Renal cortex interstitium (tissue), 11 donors: Measurements from ENCODE around the gene PTPRN2. TPM values are rescaled to one million over a fixed set of nuclear protein-coding genes. Genes with fewer than 3 reads are reported as not detected.

Experiments
- DNase-seq, 11 donors: peaks; one replicate each; pipeline ENCODE4 v3.0.0-alpha.2; 2013; ENCODE audit warnings: low read depth in 9 of 11, low spot score in 4 of 11; ENCODE audit errors: extremely low read depth in 1 of 11
- polyA plus RNA-seq, 3 donors: library from polyadenylated mRNA; unstranded; fragments of 120-200 nt; gene quantifications; one replicate each; pipeline ENCODE4 v1.2.1, GENCODE V29; 2013; ENCODE audit not compliant: insufficient read length in 3 of 3

The PTPRN2 gene
- polyA plus RNA-seq, 3 donors: 6.0 to 7.7 (median 7.2) TPM

DNA sequence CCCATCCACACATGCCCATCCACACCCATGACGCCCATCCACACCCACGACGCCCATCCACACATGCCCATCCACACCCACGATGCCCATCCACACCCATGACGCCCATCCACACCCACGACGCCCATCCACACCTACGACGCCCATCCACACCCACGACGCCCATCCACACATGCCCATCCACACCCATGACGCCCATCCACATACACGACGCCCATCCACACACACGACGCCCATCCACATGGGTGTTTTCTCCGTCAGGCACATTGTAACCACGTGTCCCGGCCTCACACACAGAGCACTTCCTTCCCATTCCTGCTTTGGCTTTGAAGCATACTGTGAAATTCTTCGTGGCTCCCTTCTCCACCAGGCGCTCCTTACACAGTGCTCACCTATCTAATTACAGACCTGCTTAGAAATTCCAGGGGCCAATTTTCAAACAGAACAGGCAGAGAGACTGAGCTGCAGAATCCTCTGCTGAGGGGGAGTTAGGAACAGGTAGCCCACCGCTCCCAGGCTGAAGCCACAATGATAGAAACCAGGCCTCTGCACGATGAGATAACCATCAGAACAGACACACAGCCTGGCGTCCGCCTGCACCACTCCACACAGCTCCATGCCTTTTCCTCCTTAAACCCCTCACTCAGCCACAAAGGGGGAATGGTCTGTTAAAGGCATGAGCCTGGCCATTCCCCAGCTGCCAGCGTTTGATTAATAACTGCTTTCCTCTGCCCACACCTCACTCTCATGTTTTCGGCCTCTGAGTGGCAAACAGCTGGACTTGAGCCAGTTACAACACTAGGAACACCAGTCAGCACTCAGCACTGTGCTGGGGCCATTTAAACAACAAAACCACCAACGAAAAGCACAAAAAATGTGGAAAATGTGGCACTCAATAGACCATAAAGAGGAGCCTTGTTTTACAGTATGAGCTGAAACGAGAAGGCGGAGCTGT is 501.6 kb downstream of the PTPRN2 start:
- no peak for DNase-seq

DNA sequence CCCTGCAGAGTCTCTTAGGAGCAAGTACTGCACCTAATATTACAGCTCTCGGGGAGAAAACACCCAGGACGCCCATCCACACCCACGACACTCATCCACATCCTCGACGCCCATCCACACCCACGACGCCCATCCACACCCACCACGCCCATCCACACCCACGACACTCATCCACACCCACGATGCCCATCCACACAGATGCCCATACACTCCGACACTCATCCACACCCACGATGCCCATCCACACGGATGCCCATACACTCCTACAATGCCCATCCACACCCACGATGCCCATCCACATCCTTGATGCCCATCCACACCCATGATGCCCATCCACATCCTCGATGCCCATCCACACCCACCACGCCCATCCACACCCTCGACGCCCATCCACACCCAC is 503.1 kb downstream of the PTPRN2 start:
- no peak for DNase-seq

DNA sequence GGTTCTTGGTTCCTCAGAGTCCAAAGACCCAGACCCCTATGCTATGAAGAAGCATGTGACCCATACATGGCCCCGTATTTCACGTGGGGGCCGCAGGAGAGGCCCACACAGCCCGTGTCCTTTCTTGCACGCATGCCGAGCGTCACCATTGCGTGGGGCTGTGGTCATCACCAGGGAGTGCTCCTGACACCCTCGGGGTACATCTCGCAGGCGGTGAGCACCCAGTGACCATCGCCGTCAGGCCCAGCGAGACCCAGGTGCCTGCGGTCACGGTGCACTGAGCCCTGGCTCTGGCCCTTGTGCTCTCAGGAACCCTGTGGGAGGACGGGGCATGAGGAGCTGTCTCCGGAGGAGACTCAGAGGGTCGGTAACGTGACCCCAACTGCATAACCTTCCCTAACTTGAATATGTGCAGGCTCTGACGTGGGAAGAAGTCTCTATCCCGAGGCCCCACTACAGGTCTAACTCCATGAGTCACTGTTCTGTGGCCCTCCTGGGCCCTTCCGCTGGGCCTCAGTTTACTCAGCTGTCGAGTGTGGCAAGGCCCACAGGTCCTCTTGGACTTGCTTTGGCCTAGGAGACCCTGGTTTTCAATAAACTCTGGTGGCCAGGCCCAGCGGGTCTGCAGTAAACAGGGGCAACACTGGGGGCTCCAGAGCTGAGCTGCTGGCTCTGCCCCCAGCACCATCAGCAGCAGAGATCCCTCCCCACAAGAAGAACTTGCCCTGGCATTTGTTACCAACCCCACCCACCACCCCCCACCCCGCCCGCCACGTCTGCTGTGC is 503.9 kb downstream of the PTPRN2 start:
- DNase-seq: no peak

DNA sequence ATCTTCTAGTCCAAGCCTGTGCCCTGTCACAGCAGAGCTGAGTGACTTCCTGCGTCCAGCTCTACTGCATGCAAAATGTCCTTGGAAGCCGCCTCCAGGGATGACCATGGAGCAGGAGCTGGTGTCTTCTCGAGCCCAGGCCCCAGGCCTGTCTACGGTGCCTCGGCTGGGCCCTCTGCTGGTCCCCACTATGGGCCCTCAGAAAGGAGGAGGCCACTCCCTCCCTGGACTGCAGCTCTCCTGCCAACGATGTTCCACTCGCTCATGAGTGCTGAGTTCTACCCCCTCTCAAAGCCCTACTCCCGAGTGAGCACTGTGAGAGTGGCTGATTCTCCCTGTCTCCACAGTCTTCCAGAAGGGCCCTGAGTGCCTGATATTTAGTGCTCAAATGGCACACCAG is 504.9 kb downstream of the PTPRN2 start:
- DNase-seq: no peak

DNA sequence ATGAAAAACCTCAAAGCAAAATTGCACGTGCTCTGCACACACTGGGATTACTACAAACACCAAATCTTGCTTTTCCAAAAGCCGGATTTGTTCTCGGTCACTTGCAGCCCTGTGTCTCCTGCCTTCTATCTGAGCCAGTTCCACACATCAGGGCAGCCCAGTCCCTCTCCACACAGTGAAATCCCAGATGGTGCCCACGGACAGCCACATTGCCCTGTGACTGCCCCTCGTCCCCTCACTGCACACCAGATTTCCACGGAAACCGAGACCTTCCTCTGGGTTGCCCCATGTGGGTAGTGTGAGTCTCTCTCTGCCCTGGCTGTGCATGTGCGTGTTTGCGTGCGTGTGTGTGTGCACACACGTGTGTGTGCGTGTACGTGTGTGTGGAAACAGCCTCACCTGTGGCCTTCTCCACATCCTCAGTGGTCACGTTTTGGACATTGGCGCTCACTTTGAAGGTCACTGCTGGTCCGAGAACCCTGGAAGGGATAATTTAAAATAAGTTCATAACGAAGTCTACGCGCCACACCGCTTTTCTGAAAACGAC is 506.7 kb downstream of the PTPRN2 start:
- no peak for DNase-seq

DNA sequence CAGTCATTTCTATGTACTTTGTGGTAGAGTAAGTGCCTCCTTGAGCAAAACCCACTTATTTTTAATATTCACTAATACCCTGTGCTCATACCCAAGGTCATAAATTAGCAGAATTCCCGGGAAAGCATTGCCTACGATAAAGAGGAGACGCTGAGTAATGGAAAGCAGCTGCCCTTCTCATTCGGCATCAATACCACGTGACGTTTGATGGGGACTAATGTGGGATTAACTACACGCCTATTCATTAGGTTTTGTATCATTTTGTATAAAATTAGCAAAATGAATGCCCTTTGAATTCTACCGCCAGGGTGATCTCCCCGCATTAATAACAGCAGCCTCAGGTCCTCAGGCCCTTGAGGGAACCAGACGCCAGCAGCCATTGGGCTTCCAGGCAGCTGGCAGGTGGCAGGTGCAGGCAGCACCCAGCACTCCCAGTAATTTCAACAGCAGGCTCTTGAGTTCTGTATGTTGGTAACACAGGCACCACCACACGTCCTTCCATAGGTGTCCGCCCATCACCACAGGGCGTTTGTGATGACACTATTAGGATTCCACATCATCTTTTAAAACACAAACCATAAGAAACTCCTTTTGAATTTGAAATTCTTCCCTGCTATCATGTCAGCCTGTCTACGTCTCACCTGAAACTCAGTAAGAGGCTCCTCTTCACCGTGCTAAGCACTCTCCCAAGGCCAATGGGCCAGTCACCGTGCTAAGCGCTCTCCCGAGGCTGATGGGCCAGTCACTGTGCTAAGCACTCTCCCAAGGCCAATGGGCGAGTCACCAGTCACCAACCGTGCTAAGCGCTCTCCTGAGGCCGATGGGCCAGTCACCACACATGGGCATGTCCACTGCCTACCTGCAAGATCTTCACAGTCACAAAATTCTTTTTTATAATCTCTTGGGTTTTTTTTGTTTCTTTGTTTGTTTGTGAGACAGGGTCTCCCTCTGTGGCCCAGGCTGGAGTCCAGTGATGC is 509.4 kb downstream of the PTPRN2 start:
- no peak for DNase-seq

DNA sequence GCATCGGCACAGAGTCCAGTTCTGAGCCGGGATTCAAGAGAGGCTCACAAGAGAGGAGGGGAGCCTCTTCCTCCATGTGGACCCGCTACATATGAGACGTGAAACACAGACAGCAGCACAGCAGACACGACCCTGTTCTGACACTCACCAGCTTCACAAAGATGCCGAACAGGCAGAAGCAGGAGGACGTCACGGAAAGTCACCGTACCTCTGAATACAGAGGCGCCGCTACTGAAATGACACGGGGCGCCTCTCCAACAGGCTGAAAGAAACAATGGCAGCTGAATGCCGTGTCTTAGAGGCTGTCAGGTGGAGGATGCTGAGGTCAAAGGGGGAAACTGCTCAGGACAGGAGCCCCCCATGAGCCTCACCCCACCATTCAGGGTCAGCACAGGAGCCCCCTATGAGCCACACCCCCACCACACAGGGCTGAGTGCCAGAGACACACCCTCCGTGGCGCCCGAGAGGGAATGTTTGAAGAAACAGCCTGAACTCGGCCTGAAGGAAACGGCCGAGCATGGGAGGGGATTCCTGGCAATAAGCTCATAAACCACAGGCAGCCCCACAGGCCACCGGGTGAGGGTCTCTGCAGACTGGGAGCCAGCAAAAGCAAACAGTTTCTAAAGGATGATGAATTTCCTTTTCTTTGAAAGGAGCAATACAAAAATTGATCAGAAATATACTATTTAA is 510.3 kb downstream of the PTPRN2 start:
- DNase-seq: no peak

DNA sequence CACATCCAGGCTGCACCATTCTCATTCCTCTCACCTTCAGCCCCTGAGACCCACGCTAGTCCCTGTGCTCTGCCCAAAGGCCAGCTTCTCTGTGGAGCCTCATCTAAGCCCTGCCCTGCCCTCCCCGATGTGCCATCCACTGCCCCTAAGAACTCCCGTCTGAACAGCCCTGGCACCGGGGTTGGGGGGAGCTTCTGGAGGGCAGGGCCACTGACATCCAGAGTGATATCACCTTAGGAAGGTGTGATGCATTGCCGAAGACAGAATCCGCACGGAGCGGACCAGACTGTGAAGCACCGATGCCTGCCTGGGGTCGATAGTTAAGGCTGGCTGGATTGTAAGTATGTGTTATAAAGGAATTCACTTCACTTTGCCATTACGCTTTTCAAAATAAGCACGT is 511.0 kb downstream of the PTPRN2 start:
- DNase-seq: no peak

DNA sequence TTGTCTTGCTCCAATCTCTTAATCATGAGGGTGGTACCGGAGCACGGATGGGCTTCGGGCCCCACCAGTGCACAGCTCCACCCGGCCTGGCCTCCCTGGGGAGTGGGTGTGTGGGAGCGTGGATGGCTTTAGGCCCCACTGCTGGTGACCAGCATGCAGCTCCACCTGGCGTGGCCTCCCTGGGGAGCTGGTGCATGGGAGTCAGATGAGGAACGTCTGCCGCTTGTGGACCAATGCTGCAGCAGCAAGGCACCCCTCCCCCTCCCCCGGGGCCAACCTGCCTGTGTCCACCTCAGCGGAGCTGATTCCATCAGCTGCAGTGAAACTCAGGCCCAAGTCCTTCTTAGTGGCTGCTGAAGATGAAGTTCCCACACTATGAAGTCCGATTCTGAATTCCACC is 511.4 kb downstream of the PTPRN2 start:
- DNase-seq: no peak

DNA sequence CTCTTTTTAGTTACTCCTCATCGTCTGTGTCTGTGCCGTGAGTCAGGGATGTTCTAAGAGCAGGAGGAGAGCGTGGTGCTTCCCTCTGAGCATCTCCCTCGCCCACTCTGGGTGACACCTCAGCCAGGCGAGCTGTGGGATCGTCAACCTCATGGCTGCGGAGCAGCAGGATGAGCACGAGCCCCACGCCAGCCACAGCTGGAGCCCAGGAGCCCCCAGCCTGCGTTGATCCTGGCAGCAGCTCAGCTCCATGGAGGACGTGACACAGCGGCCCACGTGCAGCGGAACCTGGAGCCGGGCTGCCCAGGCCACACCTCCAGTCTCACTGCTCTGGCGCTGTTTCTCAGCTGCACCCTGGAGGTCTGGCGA is 512.0 kb downstream of the PTPRN2 start:
- DNase-seq: no peak

DNA sequence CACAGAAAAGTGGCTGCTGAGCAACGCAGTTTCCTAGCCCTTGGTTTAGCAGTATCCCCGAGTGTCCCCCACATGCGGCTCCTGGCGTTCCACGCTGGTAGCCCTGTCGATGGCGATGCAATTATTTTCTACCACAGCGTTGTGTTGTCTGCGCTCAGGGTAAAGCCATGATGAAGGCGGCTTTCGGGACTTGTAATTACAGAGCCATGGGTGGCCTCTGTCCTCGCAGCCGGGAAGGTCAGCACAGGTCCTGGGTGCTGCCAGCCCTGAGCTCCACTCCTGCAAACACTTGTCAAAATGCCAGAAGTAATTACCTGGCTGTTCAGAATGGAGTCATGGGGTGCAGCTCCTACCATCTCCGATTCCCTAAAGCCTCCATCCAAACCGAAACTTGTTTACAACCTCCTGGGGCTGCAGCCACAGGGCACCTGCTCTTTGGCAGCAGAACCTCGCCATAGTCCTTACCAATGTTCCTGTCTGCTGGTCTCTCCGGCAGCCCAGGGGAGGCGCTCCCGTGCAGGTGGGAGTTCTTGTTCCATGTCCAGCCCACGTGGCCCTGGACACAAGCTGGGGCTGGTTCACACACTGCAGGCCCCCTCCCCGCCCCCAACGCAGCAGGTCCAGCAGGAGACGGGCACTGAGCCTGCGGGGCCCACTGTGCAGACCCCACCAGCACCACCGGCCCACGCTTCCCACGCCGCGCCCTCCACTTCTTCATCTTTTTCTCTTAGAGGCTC is 512.6 kb downstream of the PTPRN2 start:
- DNase-seq: no peak

DNA sequence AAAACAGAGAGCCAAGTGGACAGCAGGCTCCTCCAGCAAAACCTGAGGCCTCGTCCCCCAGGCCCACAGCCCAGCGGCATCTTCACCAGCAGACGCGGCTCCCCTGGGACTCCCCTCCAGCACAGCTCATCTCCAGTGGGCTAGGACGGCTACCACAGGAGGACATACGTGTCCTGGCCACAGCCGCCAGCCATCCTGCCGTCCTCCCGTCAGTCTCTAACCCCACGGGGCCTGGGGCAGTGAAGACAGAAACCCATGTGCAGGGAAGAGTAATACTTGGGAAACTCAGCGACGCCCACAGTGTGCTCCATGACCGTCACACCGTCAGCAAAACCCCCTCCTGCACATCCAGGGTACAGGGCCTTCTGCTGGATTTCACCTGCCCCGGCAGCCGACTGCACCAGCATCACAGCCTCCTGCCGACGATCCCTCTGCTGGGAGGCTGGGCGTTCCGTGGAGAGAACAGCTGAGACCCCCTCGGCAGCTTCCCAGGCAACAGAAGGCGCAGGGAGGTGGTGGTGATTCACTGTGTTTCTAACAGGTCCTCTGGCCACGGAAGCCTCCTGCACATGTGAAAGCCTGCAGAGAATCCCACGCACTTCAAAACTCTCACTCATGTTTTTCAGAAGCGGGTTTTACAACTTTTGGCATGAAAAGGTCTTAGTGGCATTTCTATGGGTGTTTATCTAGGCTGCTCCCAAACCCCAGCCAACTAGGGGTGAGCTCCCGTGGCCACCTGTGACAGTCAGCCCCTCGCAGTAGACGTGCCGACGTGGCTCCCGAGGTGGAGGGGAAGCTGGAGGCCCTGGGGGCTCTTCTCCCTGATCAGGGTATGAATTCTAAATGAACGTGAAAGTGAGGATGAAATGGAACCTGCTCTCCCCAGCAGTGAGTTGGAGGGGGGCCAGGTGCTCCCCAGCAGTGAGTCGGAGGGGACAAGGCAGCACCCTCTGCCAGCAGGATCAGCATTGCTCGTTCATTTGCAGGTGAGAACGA is 513.5 kb downstream of the PTPRN2 start:
- no peak for DNase-seq

DNA sequence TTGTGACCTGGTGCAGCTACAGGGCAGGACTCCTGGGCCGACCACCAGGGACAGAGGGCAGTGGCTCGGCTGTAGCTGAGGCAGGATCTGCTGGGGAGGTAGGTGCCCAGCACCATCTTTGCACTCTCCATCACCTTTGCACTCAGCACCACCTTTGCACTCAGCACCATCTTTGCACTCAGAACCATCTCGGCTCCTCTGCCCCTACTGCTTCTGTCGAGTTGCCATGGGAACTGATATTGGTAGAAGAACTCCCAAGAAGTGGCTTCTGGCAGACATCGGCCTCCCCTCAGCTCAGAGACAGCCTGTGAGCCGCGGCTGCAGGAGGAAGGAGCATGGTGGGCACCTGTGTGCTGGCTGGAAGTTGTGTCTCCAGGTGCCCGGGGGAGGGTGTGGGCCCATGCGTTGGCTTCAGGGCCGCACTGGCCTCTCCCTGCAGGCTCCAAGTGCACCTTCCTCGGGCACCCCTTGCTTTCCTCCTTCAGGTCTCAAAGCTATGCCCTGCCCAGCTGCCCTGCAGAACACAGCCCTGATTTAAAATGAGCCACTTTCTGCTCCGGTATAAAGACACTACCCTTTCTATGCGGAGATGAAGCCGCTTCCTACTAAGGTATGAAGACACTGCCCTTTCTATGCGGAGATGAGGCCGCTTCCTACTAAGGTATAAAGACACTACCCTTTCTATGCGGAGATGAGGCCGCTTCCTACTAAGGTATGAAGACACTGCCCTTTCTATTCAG is 514.5 kb downstream of the PTPRN2 start:
- DNase-seq: no peak

DNA sequence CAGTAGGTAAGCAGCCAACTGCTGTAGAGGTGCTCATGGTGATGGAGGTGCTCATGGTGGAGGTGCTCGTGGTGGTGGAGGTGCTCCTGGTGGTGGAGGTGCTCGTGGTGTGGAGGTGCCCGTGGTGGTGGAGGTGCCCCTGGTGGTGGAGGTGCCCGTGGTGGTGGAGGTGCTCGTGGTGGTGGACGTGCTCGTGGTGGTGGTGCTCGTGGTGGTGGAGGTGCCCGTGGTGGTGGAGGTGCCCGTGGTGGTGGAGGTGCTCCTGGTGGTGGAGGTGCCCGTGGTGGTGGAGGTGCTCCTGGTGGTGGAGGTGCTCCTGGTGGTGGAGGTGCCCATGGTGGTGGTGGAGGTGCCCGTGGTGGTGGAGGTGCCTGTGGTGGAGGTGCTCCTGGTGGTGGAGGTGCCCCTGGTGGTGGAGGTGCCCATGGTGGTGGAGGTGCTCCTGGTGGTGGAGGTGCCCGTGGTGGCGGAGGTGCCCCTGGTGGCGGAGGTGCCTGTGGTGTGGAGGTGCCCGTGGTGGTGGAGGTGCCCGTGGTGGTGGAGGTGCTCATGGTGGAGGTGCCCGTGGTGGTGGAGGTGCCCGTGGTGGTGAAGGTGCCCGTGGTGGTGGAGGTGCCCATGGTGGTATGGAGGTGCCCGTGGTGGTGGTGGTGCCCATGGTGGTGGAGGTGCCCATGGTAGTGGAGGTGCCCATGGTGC is 517.3 kb downstream of the PTPRN2 start:
- no peak for DNase-seq

DNA sequence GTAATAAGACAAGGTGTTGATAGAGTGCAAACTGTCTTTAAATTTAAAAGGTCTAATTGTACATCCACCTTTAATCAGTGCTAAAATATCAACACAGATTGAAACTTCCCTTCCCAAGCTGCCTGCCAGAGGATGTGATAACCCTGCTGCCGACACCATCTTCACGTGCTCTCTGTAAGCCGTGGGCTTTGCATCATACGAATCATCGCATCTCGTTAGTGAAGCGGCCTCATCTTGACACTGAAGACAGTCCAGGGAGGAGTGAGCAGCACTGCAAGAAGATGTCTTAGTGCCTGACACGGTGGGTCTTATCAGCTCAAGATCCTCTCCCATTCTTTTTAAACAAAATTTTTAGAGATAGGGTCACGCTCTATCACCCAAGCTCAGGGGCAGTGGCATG is 518.8 kb downstream of the PTPRN2 start:
- no peak for DNase-seq
